HG03521 (cell line): ENCODE data around the gene PVALEF.
"Not testable (repeated sequence)": the region's sequence is repeated elsewhere in the genome, so short reads cannot be mapped to it uniquely, and the experiment has no call there.

ENCODE experiments used
- ATAC-seq: cut with Tn5 transposase; IDR thresholded peaks from one replicate; pipeline ENCODE4 v1.9.1; 2021; ENCODE audit warnings: mild to moderate bottlenecking, moderate library complexity; ENCODE audit not compliant: unreplicated experiment

The PVALEF gene

GRCh38 chr17:81210868-81211267 lies 45.6 kb downstream of the PVALEF start:
- no peak for ATAC-seq

GRCh38 chr17:81212365-81212764 lies 47.1 kb downstream of the PVALEF start:
- ATAC-seq, result no peak

GRCh38 chr17:81213978-81214377 lies 48.7 kb downstream of the PVALEF start:
- no peak for ATAC-seq

- no peak for ATAC-seq
These were observed 52.2 kb downstream of the PVALEF start for GRCh38 chr17:81217491-81217890.

- no peak for ATAC-seq
These were observed 53.2 kb downstream of the PVALEF start for GRCh38 chr17:81218459-81218858.

GRCh38 chr17:81218991-81219390 lies 53.7 kb downstream of the PVALEF start:
- ATAC-seq, result no peak

- ATAC-seq, result no peak
These were observed 54.3 kb downstream of the PVALEF start for GRCh38 chr17:81219476-81220180.

GRCh38 chr17:81221371-81221841 lies 56.1 kb downstream of the PVALEF start:
- ATAC-seq, result no peak

- ATAC-seq, result peak; percentile 3
These were observed 56.7 kb downstream of the PVALEF start for GRCh38 chr17:81221842-81222619.

- no peak for ATAC-seq
These were observed 57.3 kb downstream of the PVALEF start for GRCh38 chr17:81222620-81222905.

- ATAC-seq, result peak; percentile 94
These were observed 57.8 kb downstream of the PVALEF start, which contains the start of gene CEP131 for GRCh38 chr17:81222906-81223761. Gene CEP131 (minus strand): TSS chr17:81222965. CDS start chr17:81220056, 2,909 bp downstream.

- no peak for ATAC-seq
These were observed 58.4 kb downstream of the PVALEF start for GRCh38 chr17:81223762-81224130.

GRCh38 chr17:81227630-81228029 lies 62.3 kb downstream of the PVALEF start:
- not testable (repeated sequence) for ATAC-seq

- no peak for ATAC-seq
These were observed 63.1 kb downstream of the PVALEF start for GRCh38 chr17:81228420-81228819.

GRCh38 chr17:81228834-81229665 lies 63.7 kb downstream of the PVALEF start:
- no peak for ATAC-seq

- ATAC-seq, result no peak
These were observed 64.3 kb downstream of the PVALEF start for GRCh38 chr17:81229666-81229920.

GRCh38 chr17:81230043-81230820 lies 64.9 kb downstream of the PVALEF start:
- no peak for ATAC-seq

GRCh38 chr17:81231121-81231645 lies 65.9 kb downstream of the PVALEF start:
- no peak for ATAC-seq

GRCh38 chr17:81231766-81232581 lies 66.7 kb downstream of the PVALEF start:
- ATAC-seq, result no peak
